Left renal pelvis (tissue), 4 donors: ENCODE results near the gene ARHGAP9. TPM values are rescaled to one million over a fixed set of nuclear protein-coding genes. Genes with fewer than 3 reads are reported as not detected.

Source experiments
- DNase-seq, 4 donors: peaks; one replicate each; pipeline ENCODE4 v3.0.0-alpha.2; 2013; ENCODE audit warnings: low read depth in 4 of 4, low spot score in 3 of 4
- polyA plus RNA-seq, 4 donors: library from polyadenylated mRNA; unstranded; fragments of 120-200 nt; gene quantifications; one replicate each; pipeline ENCODE4 v1.2.1, GENCODE V29; 2013; ENCODE audit not compliant: insufficient read length in 4 of 4

Gene ARHGAP9
- 1 to 10 TPM; 1.9 to 5.5 (median 2.9) TPM for polyA plus RNA-seq

- no peak for DNase-seq
Observed at GRCh38 chr12:57479376-57480115, at the start of gene ARHGAP9. Gene ARHGAP9, minus strand, starts transcription at chr12:57479866. Its CDS starts 460 bp downstream, at chr12:57479406.

GRCh38 chr12:57528831-57529555, 49.3 kb upstream of the ARHGAP9 start:
- no peak for DNase-seq

GRCh38 chr12:57528176-57528575, 48.5 kb upstream of the ARHGAP9 start:
- DNase-seq = no peak

GRCh38 chr12:57527184-57527583, 47.5 kb upstream of the ARHGAP9 start:
- no peak for DNase-seq

GRCh38 chr12:57526477-57527126, 46.9 kb upstream of the ARHGAP9 start:
- DNase-seq = no peak

- no peak for DNase-seq
Observed at GRCh38 chr12:57525615-57526383, 46.1 kb upstream of the ARHGAP9 start.

GRCh38 chr12:57524814-57525614, 45.3 kb upstream of the ARHGAP9 start:
- DNase-seq = no peak

GRCh38 chr12:57523706-57524614, 44.3 kb upstream of the ARHGAP9 start:
- DNase-seq = no peak

- peak in 3 of 4 donors; percentile 53 to 61 (median 59) for DNase-seq
Observed at GRCh38 chr12:57522887-57523705, 43.4 kb upstream of the ARHGAP9 start.

GRCh38 chr12:57522011-57522886, 42.6 kb upstream of the ARHGAP9 start, which contains the start of gene MBD6:
Gene MBD6, plus strand, starts transcription at chr12:57522824. Its CDS starts 1,480 bp downstream, at chr12:57524304.
- DNase-seq = peak in 3 of 4 donors; percentile 69 to 79 (median 78)

GRCh38 chr12:57521525-57522010, 41.9 kb upstream of the ARHGAP9 start:
- DNase-seq = peak in 2 of 4 donors; percentile 29 to 33

- DNase-seq = peak; percentile 92 to 98 (median 97)
Observed at GRCh38 chr12:57520053-57520818, 40.6 kb upstream of the ARHGAP9 start, which contains the start of gene DDIT3. Gene DDIT3, minus strand, starts transcription at chr12:57520514. Its CDS starts 3,108 bp downstream, at chr12:57517406.

GRCh38 chr12:57519796-57520052, 40.1 kb upstream of the ARHGAP9 start:
- no peak for DNase-seq

GRCh38 chr12:57518920-57519795, 39.5 kb upstream of the ARHGAP9 start:
- no peak for DNase-seq
